ENCODE measurements around the gene CAMKMT.

Gene CAMKMT

GRCh38 chr2:44786817-44787214 is 425.1 kb downstream of the CAMKMT start:
- Histone ChIP-seq H3K4me3 (ENCODE audit: low read length) (no peak overlapping the region), H3K9ac (ENCODE audit: low read length) (no peak overlapping the region), H3K4me1 (ENCODE audit: control insufficient read depth, insufficient read depth, low read length) (no peaks in the 10 kb centered on the region), H3K9me3 (ENCODE audit: control insufficient read depth, low read length) (no peaks in the 10 kb centered on the region), H3K27me3 (ENCODE audit: control insufficient read depth, insufficient read depth, low read length) (peaks cover 13% of the 10 kb centered on the region), H3K36me3 (ENCODE audit: control insufficient read depth, insufficient read depth, low read length) (no peaks in the 10 kb centered on the region)

GRCh38 chr2:44787663-44788062 is 425.9 kb downstream of the CAMKMT start:
- no peaks in the 10 kb centered on the region for H3K4me1 ChIP-seq (ENCODE audit: control insufficient read depth, insufficient read depth, low read length)
- no peaks in the 10 kb centered on the region for H3K9me3 ChIP-seq (ENCODE audit: control insufficient read depth, low read length)
- H3K36me3 ChIP-seq (ENCODE audit: control insufficient read depth, insufficient read depth, low read length): no peaks in the 10 kb centered on the region
- H3K9ac ChIP-seq (ENCODE audit: low read length): no peak overlapping the region
- no peak overlapping the region for H3K4me3 ChIP-seq (ENCODE audit: low read length)
- H3K27me3 ChIP-seq (ENCODE audit: control insufficient read depth, insufficient read depth, low read length): peaks cover 13% of the 10 kb centered on the region

GRCh38 chr2:44789446-44789845 is 427.7 kb downstream of the CAMKMT start:
- no peak overlapping the region for H3K4me3 ChIP-seq (ENCODE audit: low read length)
- H3K36me3 ChIP-seq (ENCODE audit: control insufficient read depth, insufficient read depth, low read length): no peaks in the 10 kb centered on the region
- no peak overlapping the region for H3K9ac ChIP-seq (ENCODE audit: low read length)
- H3K9me3 ChIP-seq (ENCODE audit: control insufficient read depth, low read length): no peaks in the 10 kb centered on the region
- peaks cover 13% of the 10 kb centered on the region for H3K27me3 ChIP-seq (ENCODE audit: control insufficient read depth, insufficient read depth, low read length)
- no peaks in the 10 kb centered on the region for H3K4me1 ChIP-seq (ENCODE audit: control insufficient read depth, insufficient read depth, low read length)

GRCh38 chr2:44789971-44790721 is 428.4 kb downstream of the CAMKMT start:
- no peaks in the 10 kb centered on the region for H3K9me3 ChIP-seq (ENCODE audit: control insufficient read depth, low read length)
- no peak overlapping the region for H3K4me3 ChIP-seq (ENCODE audit: low read length)
- no peaks in the 10 kb centered on the region for H3K36me3 ChIP-seq (ENCODE audit: control insufficient read depth, insufficient read depth, low read length)
- peaks cover 13% of the 10 kb centered on the region for H3K27me3 ChIP-seq (ENCODE audit: control insufficient read depth, insufficient read depth, low read length)
- H3K4me1 ChIP-seq (ENCODE audit: control insufficient read depth, insufficient read depth, low read length): no peaks in the 10 kb centered on the region
- no peak overlapping the region for H3K9ac ChIP-seq (ENCODE audit: low read length)

- H3K9me3 ChIP-seq (ENCODE audit: control insufficient read depth, low read length): no peaks in the 10 kb centered on the region
Observed at GRCh38 chr2:44793322-44793870, 431.6 kb downstream of the CAMKMT start.

GRCh38 chr2:44796771-44797170 is 435.0 kb downstream of the CAMKMT start:
- Histone ChIP-seq H3K36me3 (ENCODE audit: control insufficient read depth, insufficient read depth, low read length) (no peaks in the 10 kb centered on the region), H3K9ac (ENCODE audit: low read length) (no peak overlapping the region), H3K9me3 (ENCODE audit: control insufficient read depth, low read length) (no peaks in the 10 kb centered on the region), H3K4me1 (ENCODE audit: control insufficient read depth, insufficient read depth, low read length) (peaks cover 10% of the 10 kb centered on the region), H3K27me3 (ENCODE audit: control insufficient read depth, insufficient read depth, low read length) (peaks cover 56% of the 10 kb centered on the region), H3K4me3 (ENCODE audit: low read length) (no peak overlapping the region)

More at GRCh38 chr2:44793322-44793870, 431.6 kb downstream of the CAMKMT start:
- H3K9ac ChIP-seq (ENCODE audit: low read length): no peak overlapping the region
- H3K27me3 ChIP-seq (ENCODE audit: control insufficient read depth, insufficient read depth, low read length): peaks cover 31% of the 10 kb centered on the region
- H3K4me1 ChIP-seq (ENCODE audit: control insufficient read depth, insufficient read depth, low read length): no peaks in the 10 kb centered on the region
- H3K36me3 ChIP-seq (ENCODE audit: control insufficient read depth, insufficient read depth, low read length): no peaks in the 10 kb centered on the region
- H3K4me3 ChIP-seq (ENCODE audit: low read length): no peak overlapping the region

GRCh38 chr2:44798139-44798659 is 436.5 kb downstream of the CAMKMT start:
- Histone ChIP-seq H3K36me3 (ENCODE audit: control insufficient read depth, insufficient read depth, low read length) (no peaks in the 10 kb centered on the region), H3K4me3 (ENCODE audit: low read length) (no peak overlapping the region), H3K4me1 (ENCODE audit: control insufficient read depth, insufficient read depth, low read length) (peaks cover 14% of the 10 kb centered on the region), H3K9ac (ENCODE audit: low read length) (no peak overlapping the region), H3K27me3 (ENCODE audit: control insufficient read depth, insufficient read depth, low read length) (peaks cover 70% of the 10 kb centered on the region), H3K9me3 (ENCODE audit: control insufficient read depth, low read length) (no peaks in the 10 kb centered on the region)

- peaks cover 14% of the 10 kb centered on the region for H3K4me1 ChIP-seq (ENCODE audit: control insufficient read depth, insufficient read depth, low read length)
- H3K9ac ChIP-seq (ENCODE audit: low read length): no peak overlapping the region
- H3K9me3 ChIP-seq (ENCODE audit: control insufficient read depth, low read length): no peaks in the 10 kb centered on the region
- H3K27me3 ChIP-seq (ENCODE audit: control insufficient read depth, insufficient read depth, low read length): peaks cover 78% of the 10 kb centered on the region
- no peak overlapping the region for H3K4me3 ChIP-seq (ENCODE audit: low read length)
- H3K36me3 ChIP-seq (ENCODE audit: control insufficient read depth, insufficient read depth, low read length): no peaks in the 10 kb centered on the region
Observed at GRCh38 chr2:44799105-44799504, 437.4 kb downstream of the CAMKMT start.

GRCh38 chr2:44799754-44800153 is 438.0 kb downstream of the CAMKMT start:
- no peaks in the 10 kb centered on the region for H3K9me3 ChIP-seq (ENCODE audit: control insufficient read depth, low read length)
- H3K36me3 ChIP-seq (ENCODE audit: control insufficient read depth, insufficient read depth, low read length): no peaks in the 10 kb centered on the region
- H3K27me3 ChIP-seq (ENCODE audit: control insufficient read depth, insufficient read depth, low read length): peaks cover 84% of the 10 kb centered on the region

GRCh38 chr2:44801289-44801840 is 439.6 kb downstream of the CAMKMT start:
- Histone ChIP-seq H3K9me3 (ENCODE audit: control insufficient read depth, low read length) (no peaks in the 10 kb centered on the region), H3K4me1 (ENCODE audit: control insufficient read depth, insufficient read depth, low read length) (peaks cover 14% of the 10 kb centered on the region), H3K36me3 (ENCODE audit: control insufficient read depth, insufficient read depth, low read length) (no peaks in the 10 kb centered on the region), H3K4me3 (ENCODE audit: low read length) (no peak overlapping the region), H3K9ac (ENCODE audit: low read length) (no peak overlapping the region), H3K27me3 (ENCODE audit: control insufficient read depth, insufficient read depth, low read length) (peaks cover 95% of the 10 kb centered on the region)

More at GRCh38 chr2:44799754-44800153, 438.0 kb downstream of the CAMKMT start:
- no peak overlapping the region for H3K4me3 ChIP-seq (ENCODE audit: low read length)
- no peak overlapping the region for H3K9ac ChIP-seq (ENCODE audit: low read length)
- peaks cover 14% of the 10 kb centered on the region for H3K4me1 ChIP-seq (ENCODE audit: control insufficient read depth, insufficient read depth, low read length)

- H3K9ac ChIP-seq (ENCODE audit: low read length): no peak overlapping the region
- H3K36me3 ChIP-seq (ENCODE audit: control insufficient read depth, insufficient read depth, low read length): no peaks in the 10 kb centered on the region
- H3K9me3 ChIP-seq (ENCODE audit: control insufficient read depth, low read length): no peaks in the 10 kb centered on the region
- peaks cover 98% of the 10 kb centered on the region for H3K27me3 ChIP-seq (ENCODE audit: control insufficient read depth, insufficient read depth, low read length)
- H3K4me3 ChIP-seq (ENCODE audit: low read length): no peak overlapping the region
- peaks cover 14% of the 10 kb centered on the region for H3K4me1 ChIP-seq (ENCODE audit: control insufficient read depth, insufficient read depth, low read length)
Observed at GRCh38 chr2:44801841-44802776, 440.4 kb downstream of the CAMKMT start.

All from mucosa of stomach (tissue), 1 donor.